CD14-positive monocyte (primary cell): ENCODE results near the gene NAA10. TPM values are rescaled to one million over a fixed set of nuclear protein-coding genes. Genes with fewer than 3 reads are reported as not detected.

Experiments used
- DNase-seq, 3 donors: peaks; one replicate each; pipeline ENCODE4 v3.0.0-alpha.2; 2011 to 2022
- H2AFZ ChIP-seq: 2 replicates; pipeline ENCODE4 v1.6.0; 2012; ENCODE audit warnings: mild to moderate bottlenecking, low read depth, low read length, inconsistent platforms; ENCODE audit not compliant: insufficient read depth, poor library complexity, severe bottlenecking
- H3K27ac ChIP-seq, 2 donors: 1 replicate in 1 of 2; 2 replicates in 1 of 2; pipeline ENCODE4 v1.5.1; 2012 to 2013; ENCODE audit warnings: low read length in 2 of 2, control low read depth in 1 of 2, inconsistent platforms in 1 of 2, low read depth in 1 of 2, mild to moderate bottlenecking in 1 of 2
- H3K27me3 ChIP-seq, 2 donors: one replicate each; pipeline versions ENCODE4 v1.6.0 to v1.6.1; 2011 to 2013; ENCODE audit warnings: low read length in 2 of 2; ENCODE audit not compliant: control insufficient read depth in 2 of 2, insufficient read depth in 2 of 2
- H3K36me3 ChIP-seq, 2 donors: replicated peaks in 1 of 2; 1 replicate in 1 of 2; 2 replicates in 1 of 2; pipeline versions ENCODE4 v1.5.1 to v1.6.1; 2012 to 2013; ENCODE audit warnings: low read length in 2 of 2, control low read depth in 1 of 2, inconsistent platforms in 1 of 2, mild to moderate bottlenecking in 1 of 2; ENCODE audit not compliant: insufficient read depth in 2 of 2, control insufficient read depth in 1 of 2
- H3K4me1 ChIP-seq, 2 donors: 1 replicate in 1 of 2; 2 replicates in 1 of 2; pipeline versions ENCODE4 v1.5.1 to v1.6.1; 2012 to 2013; ENCODE audit warnings: low read length in 2 of 2, control low read depth in 1 of 2, inconsistent platforms in 1 of 2, mild to moderate bottlenecking in 1 of 2, moderate library complexity in 1 of 2; ENCODE audit not compliant: insufficient read depth in 2 of 2, control insufficient read depth in 1 of 2
- H3K4me2 ChIP-seq: replicated peaks from 2 replicates; pipeline ENCODE3; 2012; ENCODE audit warnings: low read length, moderate library complexity, mild to moderate bottlenecking; ENCODE audit not compliant: poor library complexity, severe bottlenecking; ENCODE audit errors: extremely low read depth
- H3K4me3 ChIP-seq, 3 experiments: fragments of 200-600 bp in 1 of 3; sonication (generic) in 1 of 3; replicated peaks in 1 of 3; 1 replicate in 2 of 3; 2 replicates in 1 of 3; pipeline ENCODE4 v1.5.1; 2011 to 2013; ENCODE audit warnings: low read length in 3 of 3, mild to moderate bottlenecking in 3 of 3, control low read depth in 2 of 3, low read depth in 2 of 3, inconsistent platforms in 1 of 3, moderate library complexity in 1 of 3
- H3K79me2 ChIP-seq: 2 replicates; pipeline ENCODE4 v1.6.0; 2012; ENCODE audit warnings: mild to moderate bottlenecking, control low read depth, inconsistent platforms, low read length, moderate library complexity; ENCODE audit not compliant: insufficient read depth
- H3K9ac ChIP-seq: 2 replicates; pipeline ENCODE4 v1.6.0; 2017; ENCODE audit warnings: low read length, mild to moderate bottlenecking; ENCODE audit not compliant: insufficient read depth, poor library complexity, severe bottlenecking
- H3K9me3 ChIP-seq, 2 donors: replicated peaks in 1 of 2; 1 replicate in 1 of 2; 2 replicates in 1 of 2; pipeline versions ENCODE4 v1.5.1 to v1.6.1; 2012 to 2013; ENCODE audit warnings: low read length in 2 of 2, control low read depth in 1 of 2; ENCODE audit not compliant: control insufficient read depth in 1 of 2, insufficient read depth in 1 of 2
- H4K20me1 ChIP-seq: 2 replicates; pipeline ENCODE4 v1.6.0; 2012; ENCODE audit warnings: mild to moderate bottlenecking, low read length, control low read depth, moderate library complexity; ENCODE audit not compliant: insufficient read depth
- H3K27ac Mint-ChIP-seq, 7 donors: one replicate each; pipeline ENCODE4 v1.8.0; 2020; ENCODE audit warnings: mild to moderate bottlenecking in 7 of 7, mixed read lengths in 7 of 7, moderate library complexity in 6 of 7, inconsistent platforms in 2 of 7
- H3K27me3 Mint-ChIP-seq, 3 donors: one replicate each; pipeline ENCODE4 v1.8.0; 2021 to 2022; ENCODE audit warnings: low read depth in 3 of 3, mild to moderate bottlenecking in 3 of 3, mixed read lengths in 3 of 3, moderate library complexity in 3 of 3, inconsistent platforms in 1 of 3
- H3K36me3 Mint-ChIP-seq, 2 donors: one replicate each; pipeline ENCODE4 v1.8.0; 2020; ENCODE audit warnings: mixed read lengths in 2 of 2, inconsistent platforms in 1 of 2, mild to moderate bottlenecking in 1 of 2
- H3K4me1 Mint-ChIP-seq: one replicate; pipeline ENCODE4 v1.8.0; 2020; ENCODE audit warnings: mild to moderate bottlenecking, mixed read lengths
- H3K4me3 Mint-ChIP-seq, 2 donors: one replicate each; pipeline ENCODE4 v1.8.0; 2020; ENCODE audit warnings: mild to moderate bottlenecking in 2 of 2, mixed read lengths in 2 of 2, moderate library complexity in 1 of 2
- H3K9me3 Mint-ChIP-seq, 7 donors: one replicate each; pipeline ENCODE4 v1.8.0; 2020 to 2022; ENCODE audit warnings: mixed read lengths in 7 of 7, mild to moderate bottlenecking in 6 of 7, moderate library complexity in 6 of 7, inconsistent platforms in 2 of 7
- WGBS: methylation state at CpG from one replicate; pipeline ENCODE4 v1.1.5; 2013; ENCODE audit warnings: missing lambda C conversion rate; ENCODE audit not compliant: insufficient coverage; 5-methylcytosine and 5-hydroxymethylcytosine counted together
- intact Hi-C, 2 donors: fragments of 100-400 bp; cut with micrococcal nuclease; formaldehyde crosslinking; loops; one replicate each; pipeline versions ENCODE4 v1.15.0 to v1.15.1; 2023
- polyA plus RNA-seq, 3 donors: library from polyadenylated mRNA; depleted of rRNA in 1 of 3; unstranded in 2 of 3; stranded (reverse) in 1 of 3; fragments of 300-500 nt in 2 of 3; fragments of >200 nt in 1 of 3; fragmentation: Illumina TruSeq in 2 of 3; gene quantifications; 1 replicate in 2 of 3; 2 replicates in 1 of 3; pipeline ENCODE4 v1.2.3, GENCODE V29; 2012 to 2021
- TF ChIP-seq, protein P1 (sequence below): fragments of 200-600 bp; IDR thresholded peaks from one replicate; pipeline ENCODE4 v1.8.0; 2022; ENCODE audit warnings: antibody characterized with exemption, mild to moderate bottlenecking

NAA10 gene
- polyA plus RNA-seq, 3 donors, result 46.7 to 109 (median 47.9) TPM

DNA sequence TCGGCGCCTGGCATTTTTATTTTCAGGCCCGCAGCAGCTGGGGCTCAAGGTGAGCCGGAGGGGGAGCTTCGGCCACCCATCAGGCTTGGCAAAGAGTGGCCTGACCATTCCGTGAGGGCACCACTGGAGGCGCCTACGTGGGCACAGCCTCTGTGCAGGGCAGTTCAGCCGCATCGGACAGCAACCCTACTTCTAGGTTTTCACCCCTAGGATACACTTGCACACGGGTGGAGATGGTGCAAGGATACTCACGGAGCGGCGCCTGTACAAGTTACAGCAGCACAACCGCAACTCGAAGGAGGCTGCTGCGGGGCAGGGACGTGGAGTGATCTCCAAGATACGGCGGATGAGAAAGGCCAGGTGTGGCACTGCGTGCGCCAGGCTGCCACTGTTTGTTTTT, 25.9 kb upstream of the NAA10 start:
- Histone ChIP-seq H3K4me2 (no peak overlapping the region), H4K20me1 (peaks cover 98% of the 10 kb centered on the region), H3K9ac (no peak overlapping the region), H2AFZ (no peak overlapping the region), H3K27me3 (no peaks in the 10 kb centered on the region), H3K79me2 (peaks cover 46% of the 10 kb centered on the region), H3K4me3 (no peak overlapping the region), H3K27ac (no peak overlapping the region), H3K4me1 (no peaks in the 10 kb centered on the region), H3K36me3 (peaks cover 88 to 97% of the 10 kb centered on the region in 2 donors), H3K9me3 (no peaks in the 10 kb centered on the region)
- Mint-ChIP-seq H3K9me3 (peaks cover 0 to 15% (median 0%) of the 10 kb centered on the region in 7 donors), H3K36me3 (peaks cover 61 to 90% of the 10 kb centered on the region in 2 donors), H3K4me3 (no peak overlapping the region), H3K27ac (no peak overlapping the region), H3K4me1 (no peaks in the 10 kb centered on the region), H3K27me3 (peaks cover 0 to 25% (median 0%) of the 10 kb centered on the region in 3 donors)
- TF ChIP-seq, protein P1, sequence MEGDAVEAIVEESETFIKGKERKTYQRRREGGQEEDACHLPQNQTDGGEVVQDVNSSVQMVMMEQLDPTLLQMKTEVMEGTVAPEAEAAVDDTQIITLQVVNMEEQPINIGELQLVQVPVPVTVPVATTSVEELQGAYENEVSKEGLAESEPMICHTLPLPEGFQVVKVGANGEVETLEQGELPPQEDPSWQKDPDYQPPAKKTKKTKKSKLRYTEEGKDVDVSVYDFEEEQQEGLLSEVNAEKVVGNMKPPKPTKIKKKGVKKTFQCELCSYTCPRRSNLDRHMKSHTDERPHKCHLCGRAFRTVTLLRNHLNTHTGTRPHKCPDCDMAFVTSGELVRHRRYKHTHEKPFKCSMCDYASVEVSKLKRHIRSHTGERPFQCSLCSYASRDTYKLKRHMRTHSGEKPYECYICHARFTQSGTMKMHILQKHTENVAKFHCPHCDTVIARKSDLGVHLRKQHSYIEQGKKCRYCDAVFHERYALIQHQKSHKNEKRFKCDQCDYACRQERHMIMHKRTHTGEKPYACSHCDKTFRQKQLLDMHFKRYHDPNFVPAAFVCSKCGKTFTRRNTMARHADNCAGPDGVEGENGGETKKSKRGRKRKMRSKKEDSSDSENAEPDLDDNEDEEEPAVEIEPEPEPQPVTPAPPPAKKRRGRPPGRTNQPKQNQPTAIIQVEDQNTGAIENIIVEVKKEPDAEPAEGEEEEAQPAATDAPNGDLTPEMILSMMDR, result no peak
- 95% methylated on average over 10 of the region's 22 CpGs for WGBS
- intact Hi-C loops, result no loop called here
- no peak for DNase-seq

DNA sequence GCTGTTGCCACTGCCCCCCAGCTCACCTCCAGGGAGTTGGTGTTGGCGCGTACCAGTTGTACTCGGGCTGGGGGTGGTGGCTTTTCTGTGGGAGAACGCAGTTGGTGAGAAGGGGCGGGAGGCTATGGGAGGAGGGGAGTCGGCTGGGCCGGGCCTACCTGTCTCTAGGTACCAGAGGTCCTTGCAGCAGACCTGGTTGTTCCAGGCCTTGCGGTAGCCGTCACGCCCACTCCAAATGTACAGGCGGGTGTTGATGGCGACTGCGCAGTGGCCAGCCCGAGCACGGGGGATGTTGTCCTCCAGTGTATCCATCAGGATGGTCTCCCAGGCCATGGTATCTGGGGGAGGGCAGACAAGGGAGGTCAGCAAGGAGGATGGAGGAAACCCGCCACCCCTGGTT, 25.2 kb upstream of the NAA10 start:
- H3K9me3 ChIP-seq, result no peaks in the 10 kb centered on the region
- Mint-ChIP-seq H3K4me1 (no peaks in the 10 kb centered on the region), H3K27me3 (peaks cover 0 to 26% (median 0%) of the 10 kb centered on the region in 3 donors), H3K36me3 (peaks cover 66 to 97% of the 10 kb centered on the region in 2 donors), H3K9me3 (peaks cover 0 to 15% (median 0%) of the 10 kb centered on the region in 7 donors), H3K27ac (peak overlapping the region in 1 of 7 donors; percentile 70), H3K4me3 (no peak overlapping the region)
- TF ChIP-seq, protein P1, result no peak
- WGBS, result 100% methylated on average over 4 of the region's 16 CpGs
- H3K79me2 ChIP-seq, result peaks cover 39% of the 10 kb centered on the region
- no peak for DNase-seq
- peaks cover 96 to 97% of the 10 kb centered on the region in 2 donors for H3K36me3 ChIP-seq
- no peak overlapping the region for H3K27ac ChIP-seq
- H3K4me3 ChIP-seq, result no peak overlapping the region
- peaks cover 98% of the 10 kb centered on the region for H4K20me1 ChIP-seq
- intact Hi-C loops, result no loop called here
- H2AFZ ChIP-seq, result no peak overlapping the region
- no peaks in the 10 kb centered on the region for H3K27me3 ChIP-seq
- H3K4me1 ChIP-seq, result no peaks in the 10 kb centered on the region
- no peak overlapping the region for H3K4me2 ChIP-seq
- H3K9ac ChIP-seq, result no peak overlapping the region
